ENCODE results near the gene PXK.

- TF ChIP-seq MYC (IDR thresholded peaks at IDR 0.05; ENCODE audit: low read depth, low read length) = no peak
- no peak for TF ChIP-seq CTCF (IDR thresholded peaks at IDR 0.05; ENCODE audit: low read depth, low read length)
Measured at GRCh38 chr3:58459160-58459559, 126.5 kb downstream of the PXK start.
